Keratinocyte (primary cell): ENCODE measurements around the gene CBY1. TPM values are rescaled to one million over a fixed set of nuclear protein-coding genes. Genes with fewer than 3 reads are reported as not detected.

ENCODE experiments used
- DNase-seq: peaks from one replicate; pipeline ENCODE4 v3.0.0-alpha.2; 2011; ENCODE audit warnings: low read depth, missing footprints, low spot score
- FAIRE-seq: peaks from 2 replicates; lab custom pipeline; 2011; peaks lifted over from hg19 to GRCh38; lab: Jason Lieb, UNC
- H2AFZ ChIP-seq: 2 replicates; pipeline ENCODE4 v1.6.0; 2012; ENCODE audit warnings: low read length, control low read depth, inconsistent platforms; ENCODE audit not compliant: control insufficient read depth
- H3K27ac ChIP-seq: 2 replicates; pipeline ENCODE4 v1.5.1; 2011; ENCODE audit warnings: low read length; ENCODE audit not compliant: control insufficient read depth, insufficient read depth
- H3K27me3 ChIP-seq: 3 replicates; pipeline ENCODE4 v1.6.0; 2011; ENCODE audit warnings: low read length; ENCODE audit not compliant: control insufficient read depth, insufficient read depth; ENCODE audit errors: extremely low read depth
- H3K36me3 ChIP-seq, 2 experiments: 2 replicates in 1 of 2; 3 replicates in 1 of 2; pipeline ENCODE4 v1.5.1; 2011; ENCODE audit warnings: low read length in 2 of 2, mild to moderate bottlenecking in 1 of 2; ENCODE audit not compliant: control insufficient read depth in 2 of 2, insufficient read depth in 2 of 2; ENCODE audit errors: extremely low read depth in 1 of 2
- H3K4me1 ChIP-seq: 3 replicates; pipeline ENCODE4 v1.5.1; 2011; ENCODE audit warnings: low read length; ENCODE audit not compliant: control insufficient read depth, insufficient read depth; ENCODE audit errors: extremely low read depth
- H3K4me2 ChIP-seq: 3 replicates; pipeline ENCODE4 v1.6.0; 2011; ENCODE audit warnings: low read depth, low read length; ENCODE audit not compliant: control insufficient read depth, insufficient read depth; ENCODE audit errors: extremely low read depth
- H3K4me3 ChIP-seq, 3 experiments: fragments of 200-600 bp in 1 of 3; sonication (generic) in 1 of 3; 2 replicates in 2 of 3; 3 replicates in 1 of 3; pipeline ENCODE4 v1.5.1; 2011 to 2016; ENCODE audit warnings: low read length in 3 of 3, mild to moderate bottlenecking in 3 of 3, control low read depth in 2 of 3, inconsistent platforms in 1 of 3, low read depth in 1 of 3, mixed read lengths in 1 of 3, mixed run types in 1 of 3, moderate library complexity in 1 of 3; ENCODE audit not compliant: control insufficient read depth in 2 of 3, insufficient read depth in 2 of 3; ENCODE audit errors: extremely low read depth in 1 of 3
- H3K79me2 ChIP-seq: 2 replicates; pipeline ENCODE4 v1.6.0; 2012; ENCODE audit warnings: low read length; ENCODE audit not compliant: control insufficient read depth, insufficient read depth
- H3K9ac ChIP-seq: 3 replicates; pipeline ENCODE4 v1.6.0; 2011; ENCODE audit warnings: low read length; ENCODE audit not compliant: control insufficient read depth, insufficient read depth; ENCODE audit errors: extremely low read depth
- H3K9me1 ChIP-seq: 3 replicates; pipeline ENCODE4 v1.6.0; 2011; ENCODE audit warnings: low read length; ENCODE audit not compliant: control insufficient read depth, insufficient read depth; ENCODE audit errors: extremely low read depth
- H3K9me3 ChIP-seq: 2 replicates; pipeline ENCODE4 v1.5.1; 2012; ENCODE audit warnings: low read depth, low read length; ENCODE audit not compliant: control insufficient read depth
- H4K20me1 ChIP-seq: 3 replicates; pipeline ENCODE4 v1.6.0; 2011; ENCODE audit warnings: low read length; ENCODE audit not compliant: control insufficient read depth, insufficient read depth; ENCODE audit errors: extremely low read depth
- CTCF ChIP-seq, 3 experiments: IDR thresholded peaks in 1 of 3; conservative IDR thresholded peaks in 1 of 3; optimal IDR thresholded peaks in 1 of 3; 2 replicates in 2 of 3; 3 replicates in 1 of 3; pipeline versions ENCODE3 to v1.5.1; 2011; ENCODE audit warnings: low read length in 3 of 3, mild to moderate bottlenecking in 3 of 3, moderate library complexity in 2 of 3, control low read depth in 1 of 3, inconsistent platforms in 1 of 3; ENCODE audit not compliant: insufficient read depth in 2 of 3; ENCODE audit errors: extremely low read depth in 1 of 3
- EZH2 ChIP-seq: IDR thresholded peaks from one replicate; pipeline ENCODE4 v1.6.1; 2012; ENCODE audit warnings: inconsistent platforms, mild to moderate bottlenecking, low read length, moderate library complexity
- dilution Hi-C: fragments of 300-500 bp; cut with MboI; formaldehyde crosslinking; loops from one replicate; pipeline ENCODE4 v1.7.0; 2020; ENCODE audit warnings: low sequenced_read_pairs; ENCODE audit not compliant: extremely low pct_ligation_motif_present
- polyA plus RNA-seq, 5 experiments: library from polyadenylated mRNA; depleted of rRNA in 3 of 5; stranded (reverse) in 3 of 5; stranded (forward) in 1 of 5; unstranded in 1 of 5; fragments of >200 nt; gene quantifications; 1 replicate in 1 of 5; 2 replicates in 3 of 5; 3 replicates in 1 of 5; pipeline versions ENCODE4 v1.2.1 to v1.2.3, GENCODE V29; 2011 to 2012; ENCODE audit warnings: missing spikeins in 2 of 5, low read depth in 1 of 5, low replicate concordance in 1 of 5

CBY1 gene
- polyA plus RNA-seq, 1 donor (not counting 4 experiments of a cell fraction or from before 2014, with no cell fraction given), result 40.3 TPM

DNA sequence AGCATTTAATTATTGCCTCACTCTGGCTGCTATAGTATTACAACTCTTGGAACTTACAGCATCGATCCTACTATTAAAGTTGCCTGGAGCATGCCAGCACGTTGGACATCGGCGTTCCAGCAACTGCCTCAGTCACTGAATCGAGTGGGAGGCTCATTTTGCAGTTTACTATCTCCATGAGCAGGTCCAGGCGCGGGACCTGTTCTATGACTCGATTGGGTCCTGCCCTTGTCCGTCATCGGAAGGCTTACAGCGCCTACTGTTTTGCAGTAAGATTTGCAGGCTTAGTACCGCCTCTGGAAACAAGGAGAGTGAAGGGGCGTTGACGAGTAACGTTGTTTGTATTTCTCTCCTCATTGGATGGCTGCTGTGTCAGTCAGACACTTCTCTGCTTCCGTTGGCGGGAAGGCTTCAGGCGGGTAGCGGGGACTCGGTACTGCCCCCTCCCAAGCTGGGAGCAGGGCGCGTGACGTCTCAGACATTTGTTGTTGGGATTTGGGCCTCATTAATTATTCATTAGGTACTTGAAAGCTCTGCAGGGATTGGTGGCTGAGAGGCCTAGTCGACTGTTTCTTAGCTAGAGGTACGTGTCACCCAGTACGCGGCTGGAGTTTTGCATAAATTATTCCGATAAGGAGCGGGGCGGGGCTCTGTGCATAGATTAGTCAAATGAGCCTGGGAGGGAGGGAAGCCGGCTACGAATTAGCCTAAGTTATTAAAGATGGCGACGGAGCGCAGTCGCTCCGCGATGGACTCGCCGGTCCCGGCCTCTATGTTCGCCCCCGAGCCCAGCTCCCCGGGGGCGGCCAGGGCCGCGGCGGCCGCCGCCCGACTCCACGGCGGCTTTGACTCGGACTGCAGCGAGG is 49.0 kb downstream of the CBY1 start, which contains the start of gene GTPBP1:
GTPBP1 (plus strand) TSS at position 710 of the 866 bp plus-strand sequence; CDS start at position 722, 12 bp downstream.
- dilution Hi-C loops, result no loop called here
- Histone ChIP-seq H3K9me1 (peaks cover 6% of the 10 kb centered on the region), H3K9ac (peak within 1 kb of the TSS; percentile 93), H3K27me3 (no peaks in the 10 kb centered on the region), H3K4me3 (peak within 1 kb of the TSS; percentile 88 to 99 (median 89)), H4K20me1 (peaks cover 4% of the 10 kb centered on the region), H3K4me1 (peaks cover 26% of the 10 kb centered on the region), H2AFZ (peak within 1 kb of the TSS; percentile 80), H3K9me3 (no peaks in the 10 kb centered on the region), H3K79me2 (peaks cover 45% of the 10 kb centered on the region), H3K36me3 (peaks cover 0 to 7% of the 10 kb centered on the region in 2 experiments), H3K27ac (peak within 1 kb of the TSS; percentile 94), H3K4me2 (peak within 1 kb of the TSS; percentile 98)
- peak; percentile 98 for FAIRE-seq
- TF ChIP-seq CTCF (optimal IDR thresholded peaks at IDR 0.05 in 1 of 3, IDR thresholded peaks at IDR 0.05 in 1 of 3, conservative IDR thresholded peaks at IDR 0.05 in 1 of 3; ENCODE audit: extremely low read depth in 1 of 3, insufficient read depth in 2 of 3, low read length in 3 of 3) (no peak), EZH2 (no peak)
- peak; percentile 100 for DNase-seq

GRCh38 chr22:38706101-38706900 is 49.9 kb downstream of the CBY1 start:
- H3K79me2 ChIP-seq, result peaks cover 52% of the 10 kb centered on the region
- H3K9me1 ChIP-seq, result peaks cover 6% of the 10 kb centered on the region
- no peak for TF ChIP-seq EZH2
- TF ChIP-seq CTCF (optimal IDR thresholded peaks at IDR 0.05 in 1 of 3, IDR thresholded peaks at IDR 0.05 in 1 of 3, conservative IDR thresholded peaks at IDR 0.05 in 1 of 3; ENCODE audit: extremely low read depth in 1 of 3, insufficient read depth in 2 of 3, low read length in 3 of 3), result no peak
- H3K4me2 ChIP-seq, result peak overlapping the region; percentile 98
- peaks cover 0 to 7% of the 10 kb centered on the region in 2 experiments for H3K36me3 ChIP-seq
- peak overlapping the region; percentile 94 for H3K27ac ChIP-seq
- no peaks in the 10 kb centered on the region for H3K27me3 ChIP-seq
- peak overlapping the region; percentile 93 for H3K9ac ChIP-seq
- peaks cover 4% of the 10 kb centered on the region for H4K20me1 ChIP-seq
- peak overlapping the region; percentile 64 for H2AFZ ChIP-seq
- peak overlapping the region; percentile 88 to 99 (median 89) for H3K4me3 ChIP-seq
- dilution Hi-C loops, result no loop called here
- DNase-seq (no peak), FAIRE-seq (no peak)
- peaks cover 29% of the 10 kb centered on the region for H3K4me1 ChIP-seq
- H3K9me3 ChIP-seq, result no peaks in the 10 kb centered on the region
